Femur (tissue), 1 donor: Measurements from ENCODE around the gene THEM5.

Experiments used
- DNase-seq: peaks from one replicate; pipeline ENCODE4 v3.0.0-alpha.2; 2017

Gene THEM5

DNA sequence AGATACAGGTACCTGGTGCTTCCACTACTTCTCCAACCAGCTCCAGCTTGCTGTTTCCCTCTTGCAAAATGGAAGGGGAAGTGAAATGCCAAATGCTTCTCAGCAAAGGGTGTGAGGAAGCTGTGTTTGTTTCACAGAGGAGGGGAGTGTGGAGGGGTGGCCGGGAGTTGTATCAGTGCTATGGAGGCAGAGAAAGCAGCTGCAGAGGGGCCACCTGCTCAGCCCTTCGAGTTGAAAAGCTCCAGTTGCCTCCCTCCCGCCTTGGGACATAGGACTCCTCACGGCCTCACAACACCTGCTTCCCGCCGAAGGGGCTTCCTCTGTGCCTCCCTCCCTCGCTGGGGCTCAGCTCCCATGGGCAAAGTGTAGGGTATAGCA is 36.2 kb downstream of the THEM5 start:
- peak; percentile 59 for DNase-seq

DNA sequence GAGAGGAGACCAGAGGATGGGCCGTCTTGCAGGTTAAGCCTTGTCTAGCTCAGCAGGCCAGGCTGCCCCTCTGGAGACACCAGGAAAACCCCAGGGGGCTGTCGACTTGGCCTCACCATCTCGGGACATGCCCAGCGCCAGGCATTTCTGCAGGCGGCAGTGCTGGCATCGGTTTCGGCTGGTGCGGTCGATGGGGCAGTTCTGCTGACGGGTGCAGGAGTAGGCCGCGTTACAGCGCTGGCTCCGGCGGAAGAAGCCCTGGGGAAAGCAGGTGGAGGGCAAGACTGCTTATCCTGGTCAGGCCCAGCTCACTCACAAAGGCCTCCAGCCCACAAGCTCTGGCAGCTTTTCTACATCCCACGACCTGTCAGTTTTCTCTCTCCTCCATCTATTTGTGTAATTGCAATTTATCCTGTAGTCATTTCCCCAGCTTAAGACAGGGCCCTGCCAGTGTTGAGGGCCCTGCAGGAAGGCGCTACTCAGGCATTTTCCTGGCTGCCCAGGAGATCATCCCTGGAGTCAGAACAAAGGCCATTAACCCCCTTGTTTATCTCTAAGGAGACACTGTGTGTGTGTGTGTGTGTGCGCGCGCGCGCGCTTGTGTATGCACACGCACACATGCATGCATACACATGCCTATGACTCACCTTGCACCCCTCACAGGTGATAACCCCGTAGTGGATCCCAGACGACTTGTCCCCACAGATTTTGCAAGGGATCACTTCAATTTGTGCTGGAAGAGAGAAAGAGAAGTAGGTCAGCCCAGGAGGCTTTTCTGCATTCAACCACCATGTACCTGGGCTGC is 36.8 kb downstream of the THEM5 start:
- no peak for DNase-seq

DNA sequence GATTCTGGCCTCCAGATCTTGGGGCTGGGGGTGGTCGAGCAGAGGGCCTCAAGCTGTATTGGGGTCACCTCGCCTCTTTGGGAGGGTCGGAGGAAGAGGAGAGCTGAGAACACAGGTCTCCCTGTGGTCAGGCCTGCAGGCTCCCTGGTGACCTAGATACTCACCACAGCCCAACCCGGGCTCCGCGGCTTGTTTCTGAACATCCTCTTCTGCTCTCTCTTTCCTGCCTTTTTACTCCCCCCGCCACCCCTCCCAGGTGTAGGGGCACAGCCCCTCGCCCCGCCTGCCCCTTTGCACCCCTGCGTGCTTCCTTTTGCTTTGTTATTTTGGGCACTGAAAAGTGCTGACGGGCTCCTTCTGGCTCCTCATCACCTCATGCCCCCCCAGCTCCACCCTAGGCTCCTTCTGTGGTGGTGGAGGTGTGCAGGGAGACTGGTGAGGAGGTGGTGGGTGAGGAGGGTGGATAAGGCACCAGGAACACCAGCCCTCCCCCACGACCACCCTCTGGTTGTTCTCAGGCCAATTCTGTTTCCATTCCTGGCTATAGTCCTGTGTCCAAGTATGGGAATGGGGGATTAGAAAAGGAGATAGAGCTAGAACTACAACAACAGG is 37.7 kb downstream of the THEM5 start:
- no peak for DNase-seq

DNA sequence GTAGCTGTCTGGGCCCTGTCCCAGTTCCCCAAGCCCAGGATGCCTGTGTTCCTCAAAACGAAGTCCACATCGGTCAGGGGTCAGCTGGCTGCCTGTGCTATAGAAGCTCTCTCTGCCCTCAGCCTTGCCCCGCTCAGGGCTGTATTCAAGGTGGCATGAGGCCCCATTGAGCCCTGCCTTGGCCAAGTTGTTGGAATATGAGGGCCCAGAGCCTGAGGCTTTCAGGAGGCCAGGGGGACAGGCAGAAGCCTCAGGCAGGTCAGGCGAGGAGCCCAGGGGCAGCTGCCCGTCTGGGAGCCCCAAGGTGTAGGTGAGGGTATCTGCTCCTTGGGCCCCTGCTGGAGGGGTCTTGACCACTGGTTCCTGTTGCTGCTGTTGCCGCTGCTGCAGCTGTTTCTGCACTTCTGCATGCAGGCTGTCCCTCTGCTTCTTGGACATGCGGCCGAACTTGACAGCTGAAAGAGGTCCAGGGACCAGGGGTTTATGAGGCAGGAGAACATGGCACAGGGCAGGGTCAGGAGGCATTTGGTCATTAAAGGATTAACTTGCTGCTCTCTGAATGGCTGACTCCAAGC is 38.5 kb downstream of the THEM5 start:
- DNase-seq: no peak

DNA sequence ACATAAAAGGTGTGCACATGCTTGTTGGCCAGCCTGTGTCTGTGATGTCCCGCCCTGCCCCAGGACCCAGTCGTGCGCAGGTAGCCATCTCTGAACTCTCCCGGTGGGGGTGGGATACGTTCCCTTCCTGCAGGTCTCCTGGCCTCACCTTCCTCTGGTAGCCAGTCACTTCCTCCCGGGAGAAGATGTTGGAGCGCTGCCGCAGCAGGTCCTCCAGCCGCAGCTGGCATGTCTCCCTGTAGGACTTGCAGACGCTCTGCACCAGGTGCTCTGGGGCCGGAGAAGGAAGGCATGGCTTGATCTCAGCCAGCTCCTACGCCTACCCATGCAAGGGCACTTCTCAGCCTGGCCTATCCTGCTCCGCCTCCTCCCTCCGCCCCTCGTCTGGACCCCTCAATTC is 39.1 kb downstream of the THEM5 start:
- no peak for DNase-seq

DNA sequence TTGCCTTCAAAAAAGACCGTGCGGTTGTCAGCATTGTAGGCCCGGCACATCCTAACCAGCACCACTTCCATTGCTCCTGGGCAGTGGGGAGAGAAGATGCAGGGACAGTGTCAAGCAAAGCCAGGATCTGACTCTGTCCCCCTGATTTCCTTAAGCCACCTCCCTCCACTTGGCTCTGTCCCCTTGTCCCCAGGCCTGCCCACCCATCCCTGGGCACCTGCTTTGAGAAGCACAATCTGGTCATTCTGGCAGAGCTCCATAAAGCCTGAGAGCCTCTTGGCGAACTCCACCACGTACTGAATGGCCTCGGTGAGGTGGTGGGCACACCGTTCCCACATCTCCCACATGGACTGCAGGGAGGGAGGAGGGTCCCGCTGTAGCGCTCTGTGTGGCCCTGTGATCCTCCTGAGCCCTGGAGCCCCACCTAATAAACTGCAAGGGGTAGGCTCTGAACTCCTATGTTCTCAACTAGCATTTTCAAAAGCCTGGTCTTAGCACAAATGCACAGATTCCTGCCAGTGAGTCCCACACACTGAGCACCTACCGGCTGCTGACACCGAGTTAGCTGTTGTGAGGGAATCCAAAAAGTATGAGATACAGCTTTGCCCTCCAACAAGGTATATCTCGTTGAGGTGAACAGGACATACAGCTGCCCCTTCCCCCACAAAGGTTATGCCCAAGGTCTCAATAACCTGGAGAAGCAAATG is 40.1 kb downstream of the THEM5 start:
- DNase-seq: no peak

DNA sequence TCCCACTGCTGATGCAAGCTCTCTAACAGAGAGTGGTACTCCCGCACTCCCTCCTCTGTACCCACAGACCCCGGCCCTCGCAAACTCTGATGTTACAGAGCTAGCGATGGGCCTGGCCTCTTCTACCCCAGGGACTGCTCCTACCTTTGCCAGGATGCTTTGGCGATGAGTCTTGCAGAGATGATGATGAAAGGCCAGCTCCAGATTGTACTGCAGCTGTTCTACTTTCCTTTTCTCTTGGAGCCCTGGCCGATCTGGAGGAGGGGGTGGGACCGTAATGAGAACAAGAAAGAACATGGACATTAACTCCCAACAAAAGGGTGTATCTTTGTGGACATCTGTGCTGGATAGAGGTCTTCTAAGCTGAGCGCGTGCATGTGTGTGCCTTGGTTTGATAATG is 42.3 kb downstream of the THEM5 start:
- no peak for DNase-seq

DNA sequence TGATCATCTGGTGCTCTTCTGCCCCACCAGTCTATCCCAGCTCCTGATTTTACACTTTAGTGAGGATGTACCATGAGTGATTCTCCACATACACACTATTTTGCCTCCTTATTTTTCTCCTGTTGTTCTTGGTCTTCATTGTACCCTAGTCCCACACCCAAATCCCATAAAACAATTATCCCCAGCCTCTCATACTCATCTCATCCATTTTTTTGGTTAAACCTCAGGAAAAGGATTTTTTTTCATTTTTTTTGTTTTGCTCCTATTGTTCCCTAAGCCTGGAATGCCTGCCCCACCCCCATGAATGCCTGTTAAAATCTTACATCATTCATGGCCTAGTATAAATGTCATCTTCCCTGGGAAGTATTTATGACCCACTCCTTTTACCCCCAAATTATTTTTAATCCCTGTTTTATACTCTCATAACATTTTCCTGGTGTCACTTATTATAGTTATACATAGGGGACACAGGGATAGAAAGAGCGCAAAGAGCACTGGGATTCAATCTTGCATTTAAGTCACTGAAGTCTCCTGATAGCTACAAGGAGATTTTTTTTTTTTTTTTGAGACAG is 43.4 kb downstream of the THEM5 start:
- no peak for DNase-seq

DNA sequence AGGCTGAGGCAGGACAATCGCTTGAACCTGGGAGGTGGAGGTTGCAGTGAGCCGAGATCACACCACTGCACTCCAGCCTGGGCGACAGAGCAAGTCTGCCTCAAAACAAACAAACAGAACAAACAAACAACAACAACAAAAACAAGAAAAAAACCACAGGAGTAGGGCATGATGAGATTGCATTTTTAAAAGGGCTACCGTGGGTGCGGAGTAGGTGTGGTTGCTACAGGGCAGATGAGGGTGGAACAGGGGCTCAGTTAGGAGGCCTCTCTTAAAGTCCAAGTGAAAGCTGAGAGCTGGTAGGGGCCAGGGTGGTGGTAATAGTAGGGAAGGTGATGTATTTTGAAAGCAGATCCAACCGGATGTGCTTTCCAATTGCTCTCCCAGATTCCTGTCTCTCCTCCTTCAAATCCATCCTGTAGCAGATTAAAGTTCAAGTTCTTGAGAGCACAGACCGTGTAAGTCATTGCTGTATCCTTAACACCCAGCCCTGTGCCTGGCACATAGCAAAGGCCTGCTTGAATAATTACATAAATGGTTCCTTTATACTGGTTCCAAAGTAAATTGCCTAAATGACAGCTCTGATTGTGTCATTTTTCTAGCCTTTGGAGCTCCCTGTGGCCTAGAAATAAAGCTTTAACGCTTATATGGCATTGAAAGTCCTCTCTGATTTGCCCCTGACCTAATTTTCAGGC is 44.1 kb downstream of the THEM5 start:
- DNase-seq: no peak

DNA sequence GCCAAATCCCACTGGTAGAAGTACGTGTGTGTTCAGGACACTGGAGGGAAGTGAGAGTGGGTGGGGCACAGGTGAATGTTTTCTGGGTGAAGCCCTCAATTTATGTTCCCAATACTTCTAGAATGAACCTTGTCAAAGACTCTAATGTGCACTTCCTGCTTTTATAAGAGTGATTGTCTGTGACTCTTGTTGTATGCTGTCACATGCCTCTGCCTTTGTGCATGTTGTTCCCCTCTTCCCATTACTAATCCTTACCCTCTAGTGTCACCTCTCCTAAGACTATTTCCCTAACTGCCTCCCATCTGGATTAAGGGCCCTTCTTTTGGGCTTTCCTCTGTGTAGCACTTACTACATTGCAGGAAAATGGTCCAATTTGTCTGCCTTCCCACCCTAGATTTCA is 45.7 kb downstream of the THEM5 start:
- DNase-seq: no peak

DNA sequence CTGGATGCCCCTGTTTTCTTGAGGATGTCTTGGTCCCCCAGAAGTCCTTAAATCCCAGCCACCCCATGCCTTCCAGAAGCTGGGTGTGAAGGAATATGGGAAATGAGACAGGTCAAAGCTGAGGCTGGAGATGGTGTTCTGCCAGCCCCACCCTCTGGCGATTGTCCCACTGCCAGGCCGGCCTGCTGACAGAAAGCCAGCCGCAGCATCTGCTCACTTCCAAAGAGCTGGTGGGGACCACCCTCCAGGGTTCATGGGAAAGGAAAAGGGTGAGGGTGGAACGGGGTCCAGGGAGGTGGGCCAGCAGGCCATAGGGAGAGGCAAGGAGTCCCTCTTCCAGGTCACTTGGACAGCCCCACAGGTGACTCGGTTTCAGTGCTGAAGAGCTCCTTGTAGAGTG is 46.4 kb downstream of the THEM5 start:
- DNase-seq: no peak

DNA sequence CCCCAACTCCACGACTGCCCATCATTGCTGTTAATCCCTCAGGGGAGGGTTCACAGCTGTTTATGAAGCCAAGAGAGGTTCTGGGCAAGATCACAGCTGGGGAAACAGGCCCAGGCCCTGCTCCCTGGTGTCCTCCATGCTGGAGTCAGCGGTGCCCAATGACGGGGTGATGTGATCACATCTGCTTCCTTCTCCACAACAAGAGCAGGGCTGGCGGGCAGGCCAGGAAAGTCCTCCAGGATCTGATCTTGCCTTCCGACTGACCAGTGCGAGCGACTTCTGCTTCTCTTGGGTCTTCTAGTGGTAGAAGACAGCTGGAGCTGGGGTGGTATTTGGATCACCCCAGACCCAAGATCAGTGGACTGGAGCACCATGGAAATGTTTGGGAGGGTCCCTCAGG is 47.3 kb downstream of the THEM5 start:
- no peak for DNase-seq

DNA sequence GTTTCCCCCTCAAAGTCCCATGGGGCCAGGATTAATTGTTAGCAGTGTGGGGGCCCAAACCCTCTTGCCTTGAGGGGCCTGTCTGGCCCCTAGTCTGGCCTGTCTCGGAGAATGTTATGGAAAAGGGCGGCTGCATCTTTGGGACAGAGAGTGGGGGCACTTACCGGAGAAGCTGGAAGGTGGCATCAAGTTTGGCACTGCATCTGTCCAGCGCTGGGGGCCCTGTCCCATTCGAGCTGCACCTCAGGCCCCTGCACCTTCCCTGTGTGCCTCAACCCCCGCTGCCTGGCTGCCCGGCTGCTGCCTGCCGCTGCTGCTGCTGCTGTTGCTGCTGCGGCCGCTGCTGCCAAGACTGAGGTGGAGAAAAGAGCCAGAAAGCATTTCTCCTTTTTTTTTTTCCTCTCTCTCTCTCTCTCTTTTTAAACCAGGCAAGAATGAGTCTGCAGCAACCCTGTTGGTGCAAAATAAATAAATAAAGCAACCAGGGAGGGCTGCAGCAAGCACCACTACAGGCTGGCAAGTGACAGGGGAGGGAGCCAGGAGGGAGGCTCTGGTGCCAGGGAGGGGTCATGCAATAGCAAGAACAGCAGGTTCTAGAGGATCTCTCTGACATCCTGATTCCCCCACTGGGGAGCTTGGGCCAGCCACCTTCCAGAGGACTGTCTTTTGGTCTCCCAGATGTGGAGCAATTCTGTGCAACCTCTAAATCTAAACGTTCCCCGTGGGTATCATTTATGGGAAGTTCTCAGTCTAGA is 48.3 kb downstream of the THEM5 start, which contains the start of gene LINGO4:
LINGO4 (minus strand) TSS at position 354 of the 755 bp plus-strand sequence. CDS start 2,715 bp downstream, outside the sequence.
- no peak for DNase-seq

DNA sequence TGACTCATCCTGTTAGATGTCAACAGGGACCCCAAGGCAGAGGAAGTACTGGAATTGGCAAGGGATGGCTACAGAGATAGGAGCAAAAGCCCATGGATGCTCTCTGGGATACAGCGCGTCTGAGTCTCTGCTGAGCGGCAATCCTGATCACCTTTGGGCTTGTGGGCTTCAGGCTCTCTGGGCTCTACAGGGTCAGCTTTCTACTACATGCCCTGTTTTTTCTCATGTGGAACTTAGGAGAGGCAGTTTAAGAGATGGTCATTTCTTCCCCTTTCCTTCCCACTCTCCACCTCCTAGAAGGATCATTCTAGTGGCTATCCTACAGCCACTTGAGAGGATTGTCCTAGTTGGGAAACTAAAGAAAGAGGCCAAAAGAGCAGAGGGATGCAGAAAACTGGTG is 49.6 kb downstream of the THEM5 start:
- no peak for DNase-seq

DNA sequence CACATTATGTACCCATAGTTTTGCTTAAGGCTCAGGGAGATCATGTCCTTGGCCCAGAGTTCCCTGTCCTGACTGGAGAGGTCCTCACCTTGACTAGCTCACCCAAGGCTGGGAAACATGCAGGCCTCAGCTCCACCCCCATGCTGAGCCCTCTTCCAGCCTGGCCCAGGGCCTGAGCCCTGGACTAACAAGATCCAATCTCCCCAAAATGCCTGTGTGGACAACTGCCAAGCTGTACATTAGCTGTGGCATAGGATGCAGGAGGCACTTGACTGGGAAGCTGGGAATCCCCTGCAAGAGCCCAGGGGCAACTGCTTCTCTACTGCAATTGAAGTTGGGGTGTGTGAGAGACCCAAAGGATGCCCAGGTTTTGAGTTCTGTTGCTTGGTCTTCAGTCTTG is 50.3 kb downstream of the THEM5 start:
- DNase-seq: no peak

DNA sequence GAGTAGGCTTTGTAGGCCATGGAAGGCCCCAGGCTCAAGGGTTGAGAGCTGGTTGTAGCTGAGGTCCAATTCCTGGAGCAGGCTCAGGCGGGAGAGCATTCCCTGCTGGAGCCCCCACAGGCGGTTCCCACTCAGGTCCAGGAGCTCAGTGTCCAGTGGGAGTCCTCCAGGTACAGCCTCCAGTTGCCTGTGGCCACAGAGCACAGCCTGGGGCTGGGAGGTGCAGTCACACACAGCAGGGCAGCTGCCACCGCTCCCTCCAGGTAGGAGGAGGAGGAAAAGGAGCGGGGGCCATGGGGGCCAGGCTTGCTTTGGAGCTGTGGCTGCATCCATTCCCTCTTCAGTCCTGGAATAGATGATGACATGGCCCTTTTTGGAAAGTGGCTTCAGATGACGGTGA is 51.1 kb downstream of the THEM5 start:
- DNase-seq: no peak

DNA sequence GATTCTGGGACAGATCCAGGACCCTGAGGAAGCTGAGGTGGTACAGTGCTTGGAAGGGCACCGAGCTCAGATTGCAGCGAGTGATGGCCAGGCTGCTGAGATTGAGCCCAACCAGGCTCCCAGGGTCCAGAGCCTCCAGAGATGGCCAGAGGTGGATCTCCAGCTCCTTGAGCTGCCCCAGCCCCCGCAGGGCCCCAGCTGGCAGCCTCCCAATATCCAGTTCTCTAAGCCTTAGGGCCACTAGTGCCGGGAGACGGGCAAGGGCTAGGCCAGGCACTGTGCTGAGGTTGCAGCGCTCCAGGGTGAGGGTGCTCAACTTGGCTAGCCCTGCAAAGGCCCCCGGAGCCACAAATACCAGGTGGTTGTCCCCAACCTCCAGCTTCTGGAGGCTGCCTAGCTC is 51.7 kb downstream of the THEM5 start:
- DNase-seq: no peak

DNA sequence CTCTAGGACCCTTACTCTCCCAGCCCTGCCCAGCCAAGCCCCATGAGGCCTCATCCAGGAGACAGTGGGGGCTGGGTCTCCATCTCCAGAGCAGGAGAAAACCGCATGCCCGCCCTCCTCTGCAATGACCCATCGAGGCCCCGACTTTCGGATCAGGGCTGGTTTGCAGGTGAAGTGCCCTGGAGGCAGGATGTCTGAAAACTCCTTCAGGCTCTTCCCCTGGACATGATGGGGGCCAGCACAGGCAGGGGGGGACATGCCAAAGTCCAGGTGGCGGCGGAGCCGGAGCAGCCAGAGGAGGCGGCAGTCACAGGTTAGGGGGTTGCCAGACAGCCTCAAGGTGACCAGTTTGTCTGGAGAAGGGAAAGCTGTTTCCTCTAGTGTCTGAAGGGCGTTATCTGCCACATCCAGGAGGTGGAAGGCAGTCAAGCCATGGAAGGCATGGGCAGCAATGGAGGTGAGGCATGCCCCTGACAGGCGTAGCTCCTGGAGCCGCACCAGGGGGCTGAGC is 52.1 kb downstream of the THEM5 start:
- DNase-seq: no peak

DNA sequence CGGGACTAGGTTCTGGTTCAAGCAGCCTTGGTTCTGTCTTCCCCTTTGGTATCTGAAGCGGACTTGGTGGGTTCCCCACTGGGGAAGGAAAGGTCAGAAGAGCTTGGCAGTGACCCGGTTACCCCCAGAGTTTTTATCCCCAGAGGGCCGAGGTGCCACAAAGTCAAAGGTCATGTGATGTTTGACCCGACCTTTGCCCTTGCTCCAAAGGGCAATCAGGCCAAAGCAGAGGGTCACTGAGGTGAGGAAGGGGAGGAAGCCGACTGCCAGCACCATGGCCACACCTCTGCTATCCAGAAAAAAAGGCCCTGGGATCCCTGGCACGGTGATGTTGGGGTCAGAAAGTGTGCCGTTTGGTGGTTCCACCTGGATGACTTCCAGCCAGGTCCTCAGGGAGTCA is 52.7 kb downstream of the THEM5 start:
- DNase-seq: no peak

DNA sequence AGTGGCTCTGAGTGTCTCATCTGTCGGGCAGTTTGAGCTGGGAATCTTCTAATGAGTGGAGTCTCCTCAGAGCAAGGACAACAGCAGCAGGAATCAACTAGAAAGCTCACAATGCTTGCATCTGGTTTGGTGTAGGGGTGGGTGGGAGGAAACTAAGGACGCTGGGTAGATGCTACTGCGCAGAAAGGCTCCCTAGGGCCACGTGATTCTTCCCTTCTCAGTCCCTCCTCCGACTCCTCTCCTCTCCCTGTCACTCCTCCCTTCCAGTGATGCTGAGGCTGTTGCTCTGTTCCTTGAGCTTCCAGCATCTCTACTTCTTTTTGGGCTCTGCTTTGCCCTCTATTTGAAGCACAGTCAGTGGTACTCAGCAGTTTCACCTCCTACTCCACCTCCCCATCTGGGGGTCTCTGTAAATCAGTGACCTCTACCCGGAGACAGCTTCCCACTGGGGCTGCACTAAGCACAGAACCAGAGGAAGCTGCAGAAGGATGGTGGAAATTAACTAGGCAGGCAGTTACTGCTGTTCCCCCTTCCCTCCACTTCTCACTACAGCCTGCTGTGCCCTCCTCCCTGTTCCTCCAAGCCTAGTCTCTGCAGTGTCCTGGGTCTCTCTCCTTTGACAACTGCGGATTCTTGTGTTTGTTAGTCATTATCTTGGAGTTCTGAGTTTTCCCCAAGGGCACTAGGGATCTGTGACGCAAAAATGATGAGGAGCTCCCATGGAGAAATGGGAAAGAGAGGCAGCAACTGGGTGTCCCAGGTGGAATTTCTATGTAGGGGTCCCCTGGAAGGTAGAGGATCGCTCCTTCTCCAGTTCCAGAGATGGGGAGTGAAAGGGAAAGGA is 54.1 kb downstream of the THEM5 start:
- DNase-seq: no peak

DNA sequence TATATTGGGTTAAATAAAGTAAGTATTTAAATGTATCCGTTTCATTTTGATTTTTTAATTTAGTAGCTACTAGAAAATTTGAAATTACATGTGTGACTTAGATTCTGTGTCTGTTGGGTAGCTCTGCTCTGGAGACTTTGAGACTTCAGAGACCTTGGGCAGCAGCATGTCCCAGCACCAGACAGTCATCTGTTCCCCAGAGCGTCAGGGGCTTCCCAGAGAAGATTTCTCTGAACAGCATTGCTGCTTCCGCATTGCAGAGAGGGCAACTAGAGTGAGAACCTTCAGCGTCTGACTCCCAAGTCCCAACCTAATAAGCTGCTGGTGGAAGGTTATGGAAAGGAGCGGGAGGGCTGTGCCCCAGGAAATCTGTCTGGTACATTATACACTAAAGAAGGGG is 54.9 kb downstream of the THEM5 start:
- no peak for DNase-seq
